Measurements from ENCODE around the gene CTXN1. TPM values are rescaled to one million over a fixed set of nuclear protein-coding genes. Genes with fewer than 3 reads are reported as not detected.

The CTXN1 gene
- total and polyA plus RNA-seq, 2 of the 4 experiments (the other 2 are of a cell fraction), result 0.36 to 7.4 TPM

- ChIA-PET POLR2A (ENCODE audit: unreplicated experiment) (no interaction called here), CTCF (no interaction called here)
- no peaks in the 10 kb centered on the region for H3K9me3 ChIP-seq (ENCODE audit: control insufficient read depth, insufficient read depth, low read length)
- no peak overlapping the region for H3K18ac ChIP-seq (ENCODE audit: low read depth, low read length)
- H2AFZ ChIP-seq (replicated peaks; ENCODE audit: low read length, poor library complexity), result no peak overlapping the region
- H3K4me2 ChIP-seq (ENCODE audit: low read depth, low read length), result no peak overlapping the region
- H2BK20ac ChIP-seq (ENCODE audit: low read depth, low read length), result no peak overlapping the region
- H3K27me3 ChIP-seq (ENCODE audit: control insufficient read depth, insufficient read depth, low read length), result peaks cover 11% of the 10 kb centered on the region
- H2BK120ac ChIP-seq (ENCODE audit: low read depth, low read length), result no peak overlapping the region
- no peak overlapping the region for H3K9ac ChIP-seq (ENCODE audit: low read depth, low read length)
- H2BK5ac ChIP-seq (ENCODE audit: low read depth, low read length, poor library complexity, severe bottlenecking), result no peak overlapping the region
- in situ Hi-C loops (cut with MboI; ENCODE audit: low sequenced_read_pairs) (no loop called here), intact Hi-C loops (cut with micrococcal nuclease) (no loop called here), dilution Hi-C loops (cut with HindIII; ENCODE audit: low sequenced_read_pairs, unreplicated experiment) (no loop called here)
- no peak overlapping the region for H3K27ac ChIP-seq (ENCODE audit: insufficient read depth, low read length)
- ATAC-seq (ENCODE audit: low read depth) (no peak), DNase-seq (no peak)
- peaks cover 28% of the 10 kb centered on the region for H3K36me3 ChIP-seq (ENCODE audit: control insufficient read depth, insufficient read depth, low read length)
- H3K14ac ChIP-seq (replicated peaks; ENCODE audit: low read depth, low read length), result no peak overlapping the region
- H2AK9ac ChIP-seq (replicated peaks; ENCODE audit: low read depth, low read length, poor library complexity), result no peak overlapping the region
- H4K8ac ChIP-seq (ENCODE audit: low read depth in 2 of 2, low read length in 2 of 2), result no peak overlapping the region
- peaks cover 0 to 2% of the 10 kb centered on the region in 2 experiments; a peak in 1 of 4 replicates for H3K79me1 ChIP-seq (ENCODE audit: low read depth in 1 of 2, low read length in 2 of 2)
- H4K91ac ChIP-seq (ENCODE audit: insufficient read depth, low read depth, low read length), result no peak overlapping the region
- H2AK5ac ChIP-seq (ENCODE audit: low read depth, low read length), result no peak overlapping the region
- peaks cover 10% of the 10 kb centered on the region; the same call in 1 of the 2 replicates for H3K4me1 ChIP-seq (ENCODE audit: control insufficient read depth, insufficient read depth, low read length)
- H3K9me1 ChIP-seq (ENCODE audit: insufficient read depth, low read length), result no peaks in the 10 kb centered on the region
- H4K5ac ChIP-seq (ENCODE audit: low read depth, low read length), result no peak overlapping the region
- peaks cover 4% of the 10 kb centered on the region; the same call in 1 of the 2 replicates for H4K20me1 ChIP-seq (ENCODE audit: insufficient read depth, low read length)
- TF ChIP-seq MXI1 (IDR thresholded peaks at IDR 0.05; ENCODE audit: borderline replicate concordance, low read depth, low read length) (no peak), RFX5 (IDR thresholded peaks at IDR 0.05; ENCODE audit: low read depth, low read length) (no peak), CHD1 (IDR thresholded peaks at IDR 0.05; ENCODE audit: low read depth, low read length) (no peak), MAZ (IDR thresholded peaks at IDR 0.05; ENCODE audit: borderline replicate concordance, low read depth, low read length) (no peak), MAFK (IDR thresholded peaks at IDR 0.05; ENCODE audit: low read depth, low read length) (no peak), CEBPB (IDR thresholded peaks at IDR 0.05; ENCODE audit: low read depth, low read length) (no peak), FOS (IDR thresholded peaks at IDR 0.05; ENCODE audit: low read depth, low read length) (no peak), POLR2A (IDR thresholded peaks at IDR 0.05; ENCODE audit: low read depth, low read length) (no peak), USF2 (IDR thresholded peaks at IDR 0.05; ENCODE audit: low read depth, low read length) (no peak)
- BruUV-seq (replicated peaks), result TSS peak; percentile 87
- H3K4me3 ChIP-seq (ENCODE audit: insufficient read depth, low read depth, low read length), result no peak overlapping the region
- no peak overlapping the region for H3K4ac ChIP-seq (ENCODE audit: low read depth, low read length)
- H3K56ac ChIP-seq (ENCODE audit: extremely low read depth, insufficient read depth, low read length), result no peak overlapping the region
- H3K23ac ChIP-seq (ENCODE audit: low read depth, low read length), result no peak overlapping the region
- H2BK15ac ChIP-seq (ENCODE audit: low read depth, low read length), result no peak overlapping the region
- WGBS, 2 experiments (ENCODE audit: extremely low coverage in 2 of 2, insufficient read length in 1 of 2), result no CpG with 5 or more reads among the region's 12 CpGs
These were observed 11.8 kb downstream of the CTXN1 start for GRCh38 chr19:7914099-7914498.

Measured in IMR-90 (cell line).